WTC11 (cell line): Measurements from ENCODE around the gene NXF1.

Source experiments
- ARID4B ChIP-seq: sonication (generic); formaldehyde crosslinking; IDR thresholded peaks from 2 replicates; pipeline ENCODE4 v1.8.0; 2023; ENCODE audit warnings: missing genetic modification reagents, mild to moderate bottlenecking, borderline replicate concordance
- CBFB ChIP-seq: sonication (generic); formaldehyde crosslinking; IDR thresholded peaks from 2 replicates; pipeline ENCODE4 v1.8.1; 2022; ENCODE audit warnings: mild to moderate bottlenecking, low read depth, missing genetic modification reagents
- CREB1 ChIP-seq: sonication (generic); formaldehyde crosslinking; IDR thresholded peaks from 2 replicates; pipeline ENCODE4 v1.8.0; 2023; ENCODE audit warnings: mild to moderate bottlenecking, missing genetic modification reagents
- CTCF ChIP-seq: fragments of 200-600 bp; IDR thresholded peaks from 2 replicates; pipeline ENCODE4 v1.8.0; 2022; ENCODE audit warnings: antibody characterized with exemption
- NFE2L1 ChIP-seq: sonication (generic); formaldehyde crosslinking; IDR thresholded peaks from 2 replicates; pipeline ENCODE4 v1.8.1; 2023; ENCODE audit warnings: missing genetic modification reagents
- RELA ChIP-seq: sonication (generic); formaldehyde crosslinking; IDR thresholded peaks from 2 replicates; pipeline ENCODE4 v1.8.1; 2022; ENCODE audit warnings: missing genetic modification reagents, mild to moderate bottlenecking, borderline replicate concordance
- ZBTB21 ChIP-seq: sonication (generic); formaldehyde crosslinking; IDR thresholded peaks from 2 replicates; pipeline ENCODE4 v1.8.1; 2023; ENCODE audit warnings: mild to moderate bottlenecking, missing genetic modification reagents, borderline replicate concordance
- ZNF138 ChIP-seq: sonication (generic); formaldehyde crosslinking; conservative IDR thresholded peaks from 2 replicates; pipeline ENCODE4 v1.8.1; 2022; ENCODE audit warnings: mild to moderate bottlenecking, moderate library complexity, missing genetic modification reagents
- ZNF281 ChIP-seq: sonication (generic); formaldehyde crosslinking; IDR thresholded peaks from 2 replicates; pipeline ENCODE4 v1.8.0; 2023; ENCODE audit warnings: mild to moderate bottlenecking, missing genetic modification reagents
- ZNF317 ChIP-seq: sonication (generic); formaldehyde crosslinking; IDR thresholded peaks from 2 replicates; pipeline ENCODE4 v1.8.1; 2023; ENCODE audit warnings: low read depth, mild to moderate bottlenecking, moderate library complexity, missing genetic modification reagents, borderline replicate concordance
- ZNF671 ChIP-seq: fragments of 250-450 bp; sonication (Bioruptor Pico); IDR thresholded peaks from 2 replicates; pipeline ENCODE4 v1.8.0; 2021; ENCODE audit warnings: mild to moderate bottlenecking
- TF ChIP-seq, protein P1 (sequence below): sonication (generic); formaldehyde crosslinking; conservative IDR thresholded peaks from 2 replicates; pipeline ENCODE4 v1.8.1; 2022; ENCODE audit warnings: mild to moderate bottlenecking, missing genetic modification reagents
- TF ChIP-seq, protein P2 (sequence below): fragments of 250-450 bp; sonication (Bioruptor Pico); IDR thresholded peaks from 2 replicates; pipeline ENCODE4 v1.8.0; 2021; ENCODE audit warnings: mild to moderate bottlenecking
- TF ChIP-seq, protein P3 (sequence below): sonication (generic); formaldehyde crosslinking; IDR thresholded peaks from 2 replicates; pipeline ENCODE4 v1.8.1; 2023; ENCODE audit warnings: mild to moderate bottlenecking, missing genetic modification reagents, moderate library complexity

DNA sequence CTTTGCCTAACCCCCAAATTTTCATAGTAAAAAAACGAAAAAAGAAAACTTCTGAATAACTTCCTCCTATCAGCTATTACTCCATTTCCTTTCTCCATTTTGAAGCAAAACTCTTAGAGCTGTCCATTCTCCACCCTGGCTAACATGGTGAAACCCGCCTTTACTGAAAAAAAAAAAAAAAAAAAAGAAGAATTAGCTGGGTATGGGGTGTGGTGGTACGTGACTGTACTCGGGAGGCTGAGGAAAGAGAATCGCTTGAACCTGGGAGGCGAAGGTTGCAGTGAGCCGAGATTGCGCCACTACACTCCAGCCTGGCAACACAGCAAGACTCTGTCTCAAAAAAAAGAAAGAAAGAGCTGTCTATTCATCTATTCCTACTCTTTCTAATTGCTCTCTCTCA, 11.3 kb upstream of the NXF1 start:
- TF ChIP-seq CTCF (no peak), ARID4B (no peak), CREB1 (CRISPR knock-in tag) (no peak), CBFB (CRISPR knock-in tag) (no peak), ZBTB21 (no peak), ZNF671 (no peak), ZNF317 (no peak), NFE2L1 (CRISPR knock-in tag) (no peak), ZNF138 (no peak), RELA (CRISPR knock-in tag) (no peak), ZNF281 (CRISPR knock-in tag) (no peak)
- TF ChIP-seq, protein P1, sequence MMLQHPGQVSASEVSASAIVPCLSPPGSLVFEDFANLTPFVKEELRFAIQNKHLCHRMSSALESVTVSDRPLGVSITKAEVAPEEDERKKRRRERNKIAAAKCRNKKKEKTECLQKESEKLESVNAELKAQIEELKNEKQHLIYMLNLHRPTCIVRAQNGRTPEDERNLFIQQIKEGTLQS, result no peak
- TF ChIP-seq, protein P2, sequence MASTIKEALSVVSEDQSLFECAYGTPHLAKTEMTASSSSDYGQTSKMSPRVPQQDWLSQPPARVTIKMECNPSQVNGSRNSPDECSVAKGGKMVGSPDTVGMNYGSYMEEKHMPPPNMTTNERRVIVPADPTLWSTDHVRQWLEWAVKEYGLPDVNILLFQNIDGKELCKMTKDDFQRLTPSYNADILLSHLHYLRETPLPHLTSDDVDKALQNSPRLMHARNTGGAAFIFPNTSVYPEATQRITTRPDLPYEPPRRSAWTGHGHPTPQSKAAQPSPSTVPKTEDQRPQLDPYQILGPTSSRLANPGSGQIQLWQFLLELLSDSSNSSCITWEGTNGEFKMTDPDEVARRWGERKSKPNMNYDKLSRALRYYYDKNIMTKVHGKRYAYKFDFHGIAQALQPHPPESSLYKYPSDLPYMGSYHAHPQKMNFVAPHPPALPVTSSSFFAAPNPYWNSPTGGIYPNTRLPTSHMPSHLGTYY (CRISPR knock-in tag), result no peak
- TF ChIP-seq, protein P3, sequence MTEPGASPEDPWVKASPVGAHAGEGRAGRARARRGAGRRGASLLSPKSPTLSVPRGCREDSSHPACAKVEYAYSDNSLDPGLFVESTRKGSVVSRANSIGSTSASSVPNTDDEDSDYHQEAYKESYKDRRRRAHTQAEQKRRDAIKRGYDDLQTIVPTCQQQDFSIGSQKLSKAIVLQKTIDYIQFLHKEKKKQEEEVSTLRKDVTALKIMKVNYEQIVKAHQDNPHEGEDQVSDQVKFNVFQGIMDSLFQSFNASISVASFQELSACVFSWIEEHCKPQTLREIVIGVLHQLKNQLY (CRISPR knock-in tag), result no peak
